Measurements from ENCODE around the gene IRF3.
"Not testable (repeated sequence)": the region's sequence is repeated elsewhere in the genome, so short reads cannot be mapped to it uniquely, and the experiment has no call there.

Gene IRF3

DNA sequence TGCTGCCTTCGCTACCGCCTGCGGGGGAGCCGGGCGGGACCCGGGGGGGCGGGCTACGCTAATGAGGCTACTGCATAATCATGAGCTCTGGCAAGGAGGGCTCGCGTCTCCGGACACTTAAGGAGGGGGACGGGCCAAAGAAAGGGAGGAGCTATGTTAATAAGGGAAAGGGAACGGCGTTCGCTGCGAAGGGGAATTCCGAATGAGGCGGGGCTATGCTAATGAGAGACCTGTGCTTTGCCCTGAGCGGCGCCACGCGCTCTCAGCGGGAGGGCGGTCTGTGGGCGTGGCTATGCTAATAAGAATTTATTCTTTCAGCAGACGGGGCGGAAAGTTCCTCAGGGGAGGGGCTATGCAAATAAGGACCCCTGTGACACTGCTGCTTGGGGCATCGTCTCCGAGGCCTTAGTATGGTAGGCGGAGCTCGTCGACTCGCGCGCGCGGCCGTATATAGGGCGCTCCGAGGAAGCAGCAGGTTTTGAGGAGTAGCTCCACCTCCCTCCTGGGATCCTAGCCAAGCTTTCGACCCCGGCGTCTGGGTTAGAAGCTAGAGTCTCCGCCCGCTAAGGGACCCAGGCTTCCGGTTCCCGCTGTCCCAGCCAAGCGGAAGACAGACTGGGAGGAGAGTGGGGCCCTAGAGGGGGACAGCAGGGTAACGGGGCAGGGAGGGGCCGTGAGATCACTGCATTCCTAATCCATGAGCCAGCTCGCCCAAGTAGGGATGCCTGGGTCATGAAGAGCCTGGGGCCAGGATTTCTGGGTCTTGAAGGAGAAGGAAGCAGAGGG lies 25.4 kb downstream of the IRF3 start, which contains the start of gene RRAS:
RRAS (minus strand) TSS at position 31 of the 786 bp plus-strand sequence. CDS start 45 bp downstream, outside the sequence.
- Histone ChIP-seq H3K36me3 (peaks cover 3% of the 10 kb centered on the region; the same call in 1 of the 2 replicates), H3K4me3 (ENCODE audit: low read depth, low read length) (peak within 1 kb of the TSS; percentile 51), H3K9me3 (no peaks in the 10 kb centered on the region), H3K27me3 (no peaks in the 10 kb centered on the region), H3K4me1 (peaks cover 8% of the 10 kb centered on the region)
- TF ChIP-seq, protein P1, sequence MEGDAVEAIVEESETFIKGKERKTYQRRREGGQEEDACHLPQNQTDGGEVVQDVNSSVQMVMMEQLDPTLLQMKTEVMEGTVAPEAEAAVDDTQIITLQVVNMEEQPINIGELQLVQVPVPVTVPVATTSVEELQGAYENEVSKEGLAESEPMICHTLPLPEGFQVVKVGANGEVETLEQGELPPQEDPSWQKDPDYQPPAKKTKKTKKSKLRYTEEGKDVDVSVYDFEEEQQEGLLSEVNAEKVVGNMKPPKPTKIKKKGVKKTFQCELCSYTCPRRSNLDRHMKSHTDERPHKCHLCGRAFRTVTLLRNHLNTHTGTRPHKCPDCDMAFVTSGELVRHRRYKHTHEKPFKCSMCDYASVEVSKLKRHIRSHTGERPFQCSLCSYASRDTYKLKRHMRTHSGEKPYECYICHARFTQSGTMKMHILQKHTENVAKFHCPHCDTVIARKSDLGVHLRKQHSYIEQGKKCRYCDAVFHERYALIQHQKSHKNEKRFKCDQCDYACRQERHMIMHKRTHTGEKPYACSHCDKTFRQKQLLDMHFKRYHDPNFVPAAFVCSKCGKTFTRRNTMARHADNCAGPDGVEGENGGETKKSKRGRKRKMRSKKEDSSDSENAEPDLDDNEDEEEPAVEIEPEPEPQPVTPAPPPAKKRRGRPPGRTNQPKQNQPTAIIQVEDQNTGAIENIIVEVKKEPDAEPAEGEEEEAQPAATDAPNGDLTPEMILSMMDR (IDR thresholded peaks at IDR 0.05; ENCODE audit: low read depth, low read length): no peak
- peak; percentile 100 for DNase-seq

GRCh38 chr19:49639401-49640112 lies 26.1 kb downstream of the IRF3 start:
- Histone ChIP-seq H3K4me3 (ENCODE audit: low read depth, low read length) (peak overlapping the region; percentile 49), H3K9me3 (no peaks in the 10 kb centered on the region), H3K36me3 (no peaks in the 10 kb centered on the region; the same call in 1 of the 2 replicates), H3K27me3 (no peaks in the 10 kb centered on the region), H3K4me1 (peaks cover 8% of the 10 kb centered on the region)
- DNase-seq: no peak
- TF ChIP-seq, protein P1 (IDR thresholded peaks at IDR 0.05; ENCODE audit: low read depth, low read length): no peak

- H3K4me1 ChIP-seq: peaks cover 8% of the 10 kb centered on the region
- H3K36me3 ChIP-seq: no peaks in the 10 kb centered on the region
- H3K27me3 ChIP-seq: no peaks in the 10 kb centered on the region
- DNase-seq: peak; percentile 53
- no peak overlapping the region for H3K4me3 ChIP-seq (ENCODE audit: low read depth, low read length)
- TF ChIP-seq, protein P1 (IDR thresholded peaks at IDR 0.05; ENCODE audit: low read depth, low read length): no peak
- no peaks in the 10 kb centered on the region for H3K9me3 ChIP-seq
Measured at GRCh38 chr19:49637821-49638738, 27.6 kb downstream of the IRF3 start.

DNA sequence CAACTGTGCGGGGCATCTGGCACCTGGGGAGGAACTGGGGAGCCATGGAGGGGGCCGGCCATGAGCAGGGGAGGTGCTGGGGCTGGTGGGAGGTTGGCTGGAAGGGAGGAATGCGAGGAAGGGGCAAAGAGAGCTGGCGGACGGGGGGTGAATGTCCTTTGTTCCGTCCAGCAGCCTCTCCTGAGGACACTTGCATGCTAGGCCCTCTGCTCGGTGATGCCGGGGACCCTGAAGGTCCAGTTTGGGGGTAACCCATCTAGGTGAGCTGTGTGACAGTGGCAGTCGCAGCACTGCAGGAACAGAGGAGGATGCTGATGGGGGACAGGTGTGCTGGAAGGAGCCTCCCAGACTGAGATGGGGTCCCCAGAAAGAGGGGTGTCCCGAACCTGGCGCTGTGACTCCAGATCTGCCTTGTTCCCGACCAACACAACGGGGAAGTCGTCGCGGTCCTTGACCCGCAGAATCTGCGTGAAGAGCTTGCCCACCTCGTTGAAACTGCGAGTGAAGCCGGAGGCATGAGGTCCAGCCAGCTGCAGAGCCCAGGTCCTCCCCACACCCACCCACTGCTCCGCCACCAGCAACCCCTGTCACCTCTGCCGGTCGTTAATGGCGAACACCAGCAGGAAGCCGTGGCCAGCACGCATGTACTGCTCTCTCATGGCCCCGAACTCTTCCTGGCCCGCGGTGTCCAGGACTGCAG lies 29.3 kb downstream of the IRF3 start:
- peaks cover 7% of the 10 kb centered on the region for H3K4me1 ChIP-seq
- DNase-seq: no peak
- H3K36me3 ChIP-seq: no peaks in the 10 kb centered on the region
- H3K4me3 ChIP-seq (ENCODE audit: low read depth, low read length): no peak overlapping the region
- H3K27me3 ChIP-seq: no peaks in the 10 kb centered on the region
- TF ChIP-seq, protein P1 (IDR thresholded peaks at IDR 0.05; ENCODE audit: low read depth, low read length): no peak
- no peaks in the 10 kb centered on the region for H3K9me3 ChIP-seq

- no peak overlapping the region for H3K4me3 ChIP-seq (ENCODE audit: low read depth, low read length)
- TF ChIP-seq, protein P1 (IDR thresholded peaks at IDR 0.05; ENCODE audit: low read depth, low read length): no peak
- no peaks in the 10 kb centered on the region for H3K9me3 ChIP-seq
- no peaks in the 10 kb centered on the region for H3K36me3 ChIP-seq
- DNase-seq: no peak
- H3K27me3 ChIP-seq: no peaks in the 10 kb centered on the region
- H3K4me1 ChIP-seq: peaks cover 4% of the 10 kb centered on the region; the same call in 1 of the 2 replicates
Measured at GRCh38 chr19:49635530-49636232, 30.0 kb downstream of the IRF3 start.

DNA sequence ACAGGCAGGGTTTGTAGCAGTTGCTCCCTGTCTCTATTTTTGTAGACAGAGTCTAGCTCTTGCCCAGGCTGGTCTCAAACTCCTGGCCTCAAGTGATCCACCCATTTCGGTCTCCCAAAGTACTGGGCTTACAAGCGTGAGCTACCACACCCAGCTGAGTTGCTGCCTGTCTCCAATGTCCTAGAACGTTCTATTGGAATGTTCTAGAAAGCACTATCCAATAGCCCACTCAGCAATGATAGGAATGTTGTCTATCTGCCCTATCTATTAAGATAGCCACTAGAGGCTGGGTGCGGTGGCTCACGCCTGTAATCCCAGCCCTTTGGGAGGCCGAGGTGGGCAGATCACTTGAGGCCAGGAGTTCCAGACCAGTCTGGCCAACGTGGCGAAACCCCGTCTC lies 32.4 kb downstream of the IRF3 start:
- H3K27me3 ChIP-seq; H3K4me1 ChIP-seq; H3K36me3 ChIP-seq; DNase-seq; H3K9me3 ChIP-seq; H3K4me3 ChIP-seq (ENCODE audit: low read depth, low read length): not testable (repeated sequence)

Data from BE2C (cell line).